Measurements from ENCODE around the gene MYO1F.
"Not testable (repeated sequence)": the region's sequence is repeated elsewhere in the genome, so short reads cannot be mapped to it uniquely, and the experiment has no call there.

The MYO1F gene

GRCh38 chr19:8577247-8577646 lies at the start of gene MYO1F:
TSS of gene MYO1F (minus strand) at chr19:8577442. CDS start at chr19:8577309, 133 bp downstream.
- DNase-seq: no peak

GRCh38 chr19:8626842-8627241 lies 49.6 kb upstream of the MYO1F start:
- no peak for DNase-seq

- not testable (repeated sequence) for DNase-seq
Measured at GRCh38 chr19:8622886-8623285, 45.6 kb upstream of the MYO1F start.

GRCh38 chr19:8618751-8619150 lies 41.5 kb upstream of the MYO1F start:
- no peak for DNase-seq

- DNase-seq: no peak
Measured at GRCh38 chr19:8617984-8618383, 40.7 kb upstream of the MYO1F start.

- DNase-seq: not testable (repeated sequence)
Measured at GRCh38 chr19:8617325-8617724, 40.1 kb upstream of the MYO1F start.

- no peak for DNase-seq
Measured at GRCh38 chr19:8616861-8617260, 39.6 kb upstream of the MYO1F start.

- DNase-seq: no peak
Measured at GRCh38 chr19:8615813-8616596, 38.8 kb upstream of the MYO1F start.

- DNase-seq: no peak
Measured at GRCh38 chr19:8615024-8615423, 37.8 kb upstream of the MYO1F start.

GRCh38 chr19:8614455-8614854 lies 37.2 kb upstream of the MYO1F start:
- no peak for DNase-seq

GRCh38 chr19:8612807-8613171 lies 35.5 kb upstream of the MYO1F start:
- no peak for DNase-seq

- DNase-seq: peak; percentile 84
Measured at GRCh38 chr19:8611877-8612806, 34.9 kb upstream of the MYO1F start.

- peak; percentile 57 for DNase-seq
Measured at GRCh38 chr19:8611391-8611876, 34.2 kb upstream of the MYO1F start.

- no peak for DNase-seq
Measured at GRCh38 chr19:8610936-8611300, 33.7 kb upstream of the MYO1F start.

- peak; percentile 76 for DNase-seq
Measured at GRCh38 chr19:8610041-8610935, 33.0 kb upstream of the MYO1F start, which contains the start of gene ADAMTS10. TSS of gene ADAMTS10 (minus strand) at chr19:8610715. CDS start at chr19:8605710, 5,005 bp downstream.

GRCh38 chr19:8609279-8610040 lies 32.2 kb upstream of the MYO1F start:
- peak; percentile 87 for DNase-seq

GRCh38 chr19:8608941-8609278 lies 31.7 kb upstream of the MYO1F start:
- DNase-seq: no peak

- DNase-seq: peak; percentile 75
Measured at GRCh38 chr19:8607386-8607785, 30.1 kb upstream of the MYO1F start.

GRCh38 chr19:8605514-8605913 lies 28.3 kb upstream of the MYO1F start:
- DNase-seq: no peak

GRCh38 chr19:8601796-8602195 lies 24.6 kb upstream of the MYO1F start:
- DNase-seq: no peak

GRCh38 chr19:8600816-8601215 lies 23.6 kb upstream of the MYO1F start:
- no peak for DNase-seq

GRCh38 chr19:8600064-8600463 lies 22.8 kb upstream of the MYO1F start:
- no peak for DNase-seq

All from left hindlimb (tissue), 1 donor.